ENCODE results near the gene FGF22. TPM values are rescaled to one million over a fixed set of nuclear protein-coding genes. Genes with fewer than 3 reads are reported as not detected.

The FGF22 gene
- total RNA-seq = 1 to 10 TPM in 2 of 5 experiments, under 1 TPM in 2, not detected in 1; 0.17 to 1.8 (median 0.95) TPM
- polyA plus RNA-seq = not detected
- not detected for total RNA-seq

- Mint-ChIP-seq H3K9me3 (no peaks in the 10 kb centered on the region), H3K27ac (peak within 1 kb of the TSS; percentile 78 to 95 (median 89)), H3K4me3 (peak within 1 kb of the TSS; percentile 76 to 92 (median 84)), H3K36me3 (no peaks in the 10 kb centered on the region), H3K27me3 (peaks cover 0 to 3% (median 0%) of the 10 kb centered on the region in 5 donors), H3K4me1 (peaks cover 5 to 13% (median 6%) of the 10 kb centered on the region in 7 donors)
- no peaks in the 10 kb centered on the region for H3K9me3 ChIP-seq (ENCODE audit: control insufficient read depth in 2 of 3, low read length in 3 of 3)
- H3K36me3 ChIP-seq (ENCODE audit: control insufficient read depth in 2 of 3, insufficient read depth in 3 of 3, low read length in 3 of 3) = peaks cover 0 to 6% (median 0%) of the 10 kb centered on the region in 3 experiments
- ATAC-seq (peak; percentile 97), DNase-seq (peak; percentile 84 to 95 (median 91))
- H3K27ac ChIP-seq (ENCODE audit: low read depth, low read length) = peak within 1 kb of the TSS; percentile 64
- ChIA-PET POLR2A (interaction anchor here (0.5 kb wide), 1 partner anchor 68 kb away, joined by 3 read pairs; no protein-coding TSS in a partner anchor), CTCF (no interaction called here)
- H3K4me1 ChIP-seq (ENCODE audit: control insufficient read depth in 2 of 2, insufficient read depth in 2 of 2, low read length in 2 of 2) = peaks cover 10 to 15% of the 10 kb centered on the region in 2 donors
- H3K4me3 ChIP-seq (ENCODE audit: low read length) = peak within 1 kb of the TSS; percentile 55
- intact Hi-C loops (cut with micrococcal nuclease) = loop anchor here (1.0 kb wide), 3 partner anchors 22 to 108 kb away; partner anchors contain the start of gene CDC34 (in 1 of the 2)
- no peaks in the 10 kb centered on the region for H3K27me3 ChIP-seq (ENCODE audit: control insufficient read depth in 2 of 2, insufficient read depth in 2 of 2, low read length in 2 of 2)
These were observed at the start of gene FGF22 for GRCh38 chr19:639253-640160. Gene FGF22, plus strand, starts transcription at chr19:639879. Its CDS starts 47 bp downstream, at chr19:639926.

- peaks cover 0 to 10% of the 10 kb centered on the region in 2 donors for H3K27me3 ChIP-seq (ENCODE audit: control insufficient read depth in 2 of 2, insufficient read depth in 2 of 2, low read length in 2 of 2)
- no peak overlapping the region for H3K27ac ChIP-seq (ENCODE audit: low read depth, low read length)
- H3K27me3 Mint-ChIP-seq = peaks cover 0 to 38% (median 8%) of the 10 kb centered on the region in 5 donors
- no peaks in the 10 kb centered on the region for H3K36me3 Mint-ChIP-seq
- no peak overlapping the region for H3K27ac Mint-ChIP-seq
- H3K4me1 Mint-ChIP-seq = peaks cover 0 to 8% (median 2%) of the 10 kb centered on the region in 7 donors
- peaks cover 0 to 2% (median 0%) of the 10 kb centered on the region in 11 donors for H3K9me3 Mint-ChIP-seq
- H3K4me1 ChIP-seq (ENCODE audit: control insufficient read depth in 2 of 2, insufficient read depth in 2 of 2, low read length in 2 of 2) = peaks cover 10 to 12% of the 10 kb centered on the region in 2 donors
- H3K4me3 Mint-ChIP-seq = peak overlapping the region in 8 of 10 donors; percentile 12 to 73 (median 54)
- ChIA-PET POLR2A (interaction anchor here (0.6 kb wide), 1 partner anchor 79 kb away, joined by 3 read pairs; no protein-coding TSS in a partner anchor), CTCF (no interaction called here)
- ATAC-seq (peak; percentile 45), DNase-seq (peak in 6 of 9 donors; percentile 23 to 50 (median 43))
- H3K4me3 ChIP-seq (ENCODE audit: low read length) = no peak overlapping the region
- H3K36me3 ChIP-seq (ENCODE audit: control insufficient read depth in 2 of 3, insufficient read depth in 3 of 3, low read length in 3 of 3) = no peaks in the 10 kb centered on the region
- intact Hi-C loops (cut with micrococcal nuclease) = no loop called here
- H3K9me3 ChIP-seq (ENCODE audit: control insufficient read depth in 2 of 3, low read length in 3 of 3) = no peaks in the 10 kb centered on the region
These were observed 49.3 kb upstream of the FGF22 start for GRCh38 chr19:590396-590745.

GRCh38 chr19:590750-591098 is 49.0 kb upstream of the FGF22 start:
- H3K36me3 ChIP-seq (ENCODE audit: control insufficient read depth in 2 of 3, insufficient read depth in 3 of 3, low read length in 3 of 3) = no peaks in the 10 kb centered on the region
- no peak overlapping the region for H3K27ac Mint-ChIP-seq
- peaks cover 0 to 10% of the 10 kb centered on the region in 2 donors for H3K27me3 ChIP-seq (ENCODE audit: control insufficient read depth in 2 of 2, insufficient read depth in 2 of 2, low read length in 2 of 2)
- ChIA-PET CTCF (no interaction called here), POLR2A (interaction anchor here (0.6 kb wide), 1 partner anchor 80 kb away, joined by 3 read pairs; no protein-coding TSS in a partner anchor)
- no peak overlapping the region for H3K4me3 ChIP-seq (ENCODE audit: low read length)
- peak overlapping the region in 1 of 10 donors; percentile 73 for H3K4me3 Mint-ChIP-seq
- H3K36me3 Mint-ChIP-seq = no peaks in the 10 kb centered on the region
- DNase-seq = no peak
- H3K9me3 Mint-ChIP-seq = peaks cover 0 to 2% (median 0%) of the 10 kb centered on the region in 11 donors
- H3K27ac ChIP-seq (ENCODE audit: low read depth, low read length) = no peak overlapping the region
- peaks cover 0 to 8% (median 2%) of the 10 kb centered on the region in 7 donors for H3K4me1 Mint-ChIP-seq
- peaks cover 10 to 12% of the 10 kb centered on the region in 2 donors for H3K4me1 ChIP-seq (ENCODE audit: control insufficient read depth in 2 of 2, insufficient read depth in 2 of 2, low read length in 2 of 2)
- H3K9me3 ChIP-seq (ENCODE audit: control insufficient read depth in 2 of 3, low read length in 3 of 3) = no peaks in the 10 kb centered on the region
- H3K27me3 Mint-ChIP-seq = peaks cover 0 to 38% (median 8%) of the 10 kb centered on the region in 5 donors
- intact Hi-C loops (cut with micrococcal nuclease) = no loop called here
- no peak for ATAC-seq

GRCh38 chr19:591099-591958 is 48.4 kb upstream of the FGF22 start:
- H3K27ac Mint-ChIP-seq = peak overlapping the region in 1 of 9 donors; percentile 13
- no peak overlapping the region for H3K4me3 ChIP-seq (ENCODE audit: low read length)
- POLR2A ChIA-PET = no interaction called here
- H3K9me3 Mint-ChIP-seq = peaks cover 0 to 2% (median 0%) of the 10 kb centered on the region in 11 donors
- peaks cover 0 to 8% (median 2%) of the 10 kb centered on the region in 7 donors for H3K4me1 Mint-ChIP-seq
- peaks cover 10 to 12% of the 10 kb centered on the region in 2 donors for H3K4me1 ChIP-seq (ENCODE audit: control insufficient read depth in 2 of 2, insufficient read depth in 2 of 2, low read length in 2 of 2)
- H3K4me3 Mint-ChIP-seq = peak overlapping the region in 6 of 10 donors; percentile 8 to 70 (median 54)
- CTCF ChIA-PET = no interaction called here
- H3K27ac ChIP-seq (ENCODE audit: low read depth, low read length) = no peak overlapping the region
- no peaks in the 10 kb centered on the region for H3K36me3 Mint-ChIP-seq
- intact Hi-C loops (cut with micrococcal nuclease) = no loop called here
- DNase-seq (no peak), ATAC-seq (no peak)
- no peaks in the 10 kb centered on the region for H3K9me3 ChIP-seq (ENCODE audit: control insufficient read depth in 2 of 3, low read length in 3 of 3)
- H3K27me3 ChIP-seq (ENCODE audit: control insufficient read depth in 2 of 2, insufficient read depth in 2 of 2, low read length in 2 of 2) = peaks cover 0 to 10% of the 10 kb centered on the region in 2 donors
- peaks cover 0 to 37% (median 6%) of the 10 kb centered on the region in 5 donors for H3K27me3 Mint-ChIP-seq
- H3K36me3 ChIP-seq (ENCODE audit: control insufficient read depth in 2 of 3, insufficient read depth in 3 of 3, low read length in 3 of 3) = no peaks in the 10 kb centered on the region

- H3K4me1 Mint-ChIP-seq = peaks cover 0 to 8% (median 2%) of the 10 kb centered on the region in 7 donors
These were observed 47.6 kb upstream of the FGF22 start for GRCh38 chr19:592101-592500.

GRCh38 chr19:593055-593454 is 46.6 kb upstream of the FGF22 start:
- H3K27ac Mint-ChIP-seq = no peak overlapping the region
- DNase-seq (no peak), ATAC-seq (no peak)
- H3K36me3 Mint-ChIP-seq = no peaks in the 10 kb centered on the region
- POLR2A ChIA-PET = no interaction called here
- peaks cover 0 to 6% (median under 1%) of the 10 kb centered on the region in 7 donors for H3K4me1 Mint-ChIP-seq
- Histone ChIP-seq H3K36me3 (ENCODE audit: control insufficient read depth in 2 of 3, insufficient read depth in 3 of 3, low read length in 3 of 3) (no peaks in the 10 kb centered on the region), H3K4me3 (ENCODE audit: low read length) (no peak overlapping the region), H3K9me3 (ENCODE audit: control insufficient read depth in 2 of 3, low read length in 3 of 3) (no peaks in the 10 kb centered on the region), H3K4me1 (ENCODE audit: control insufficient read depth in 2 of 2, insufficient read depth in 2 of 2, low read length in 2 of 2) (peaks cover 10 to 12% of the 10 kb centered on the region in 2 donors), H3K27ac (ENCODE audit: low read depth, low read length) (no peak overlapping the region), H3K27me3 (ENCODE audit: control insufficient read depth in 2 of 2, insufficient read depth in 2 of 2, low read length in 2 of 2) (peaks cover 0 to 10% of the 10 kb centered on the region in 2 donors)
- CTCF ChIA-PET = no interaction called here
- H3K4me3 Mint-ChIP-seq = no peak overlapping the region
- intact Hi-C loops (cut with micrococcal nuclease) = no loop called here
- H3K9me3 Mint-ChIP-seq = no peaks in the 10 kb centered on the region
- peaks cover 0 to 32% (median 1%) of the 10 kb centered on the region in 5 donors for H3K27me3 Mint-ChIP-seq

More at GRCh38 chr19:592101-592500, 47.6 kb upstream of the FGF22 start:
- H3K27ac ChIP-seq (ENCODE audit: low read depth, low read length) = no peak overlapping the region
- peaks cover 10 to 12% of the 10 kb centered on the region in 2 donors for H3K4me1 ChIP-seq (ENCODE audit: control insufficient read depth in 2 of 2, insufficient read depth in 2 of 2, low read length in 2 of 2)
- H3K4me3 Mint-ChIP-seq = no peak overlapping the region
- ATAC-seq (no peak), DNase-seq (no peak)
- H3K4me3 ChIP-seq (ENCODE audit: low read length) = no peak overlapping the region
- H3K27me3 Mint-ChIP-seq = peaks cover 0 to 35% (median 4%) of the 10 kb centered on the region in 5 donors
- ChIA-PET CTCF (no interaction called here), POLR2A (no interaction called here)
- H3K27me3 ChIP-seq (ENCODE audit: control insufficient read depth in 2 of 2, insufficient read depth in 2 of 2, low read length in 2 of 2) = peaks cover 0 to 10% of the 10 kb centered on the region in 2 donors
- H3K36me3 Mint-ChIP-seq = no peaks in the 10 kb centered on the region
- H3K9me3 Mint-ChIP-seq = no peaks in the 10 kb centered on the region
- H3K36me3 ChIP-seq (ENCODE audit: control insufficient read depth in 2 of 3, insufficient read depth in 3 of 3, low read length in 3 of 3) = no peaks in the 10 kb centered on the region
- H3K27ac Mint-ChIP-seq = no peak overlapping the region
- no peaks in the 10 kb centered on the region for H3K9me3 ChIP-seq (ENCODE audit: control insufficient read depth in 2 of 3, low read length in 3 of 3)
- intact Hi-C loops (cut with micrococcal nuclease) = no loop called here
